Vagina (tissue), 2 donors: ENCODE measurements around the gene DENND5B.

ENCODE experiments used
- CTCF ChIP-seq, 3 experiments: fragments of 450-650 bp in 2 of 3; fragments of 200-600 bp in 1 of 3; sonication (generic) in 1 of 3; IDR thresholded peaks; one replicate each; pipeline ENCODE4 v1.5.1; 2017 to 2019; ENCODE audit warnings: antibody characterized with exemption in 3 of 3, mild to moderate bottlenecking in 2 of 3, moderate library complexity in 2 of 3
- POLR2A ChIP-seq, 2 donors: fragments of 450-650 bp; IDR thresholded peaks; one replicate each; pipeline ENCODE4 v1.6.1; 2017; ENCODE audit warnings: antibody characterized with exemption in 2 of 2, mild to moderate bottlenecking in 2 of 2, moderate library complexity in 2 of 2
- POLR2AphosphoS5 ChIP-seq, 2 donors: sonication (generic); formaldehyde crosslinking; IDR thresholded peaks; one replicate each; pipeline ENCODE4 v1.9.0; 2017; ENCODE audit warnings: antibody characterized with exemption in 2 of 2, mild to moderate bottlenecking in 2 of 2, low read depth in 1 of 2; ENCODE audit not compliant: insufficient read depth in 1 of 2

DNA sequence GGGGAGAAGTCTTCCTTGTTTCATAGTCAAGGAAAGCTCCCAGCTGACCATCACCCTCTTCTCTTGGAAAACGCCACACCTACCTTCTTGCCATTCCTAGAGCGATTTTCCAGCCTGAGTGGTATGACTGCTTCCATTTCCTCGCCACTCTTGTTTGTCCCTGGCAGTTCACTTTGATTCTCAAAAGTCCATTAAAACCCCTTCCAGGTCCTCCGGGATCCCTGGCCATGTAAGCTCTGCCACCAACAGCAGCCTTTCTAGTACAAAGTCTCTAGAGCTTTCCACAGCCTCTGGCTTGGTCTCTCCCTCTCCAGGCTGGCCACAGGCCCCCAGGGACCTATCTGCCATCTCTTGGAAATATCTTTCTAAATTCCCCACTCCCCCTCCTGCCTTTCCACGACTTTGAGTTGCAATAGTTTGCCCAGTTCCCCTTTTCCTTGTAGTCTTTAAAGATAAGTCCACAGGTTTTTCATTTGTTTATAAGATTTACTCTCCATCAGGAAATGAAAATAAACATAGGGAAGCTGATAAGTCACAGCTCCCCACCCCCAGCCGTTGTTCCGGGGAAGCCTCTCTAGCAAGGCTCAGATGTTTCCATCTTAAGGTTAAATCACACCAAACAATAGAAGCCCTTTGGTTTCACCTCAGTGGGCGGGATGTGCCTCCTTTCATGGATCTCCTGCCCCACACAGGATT, 222.1 kb downstream of the DENND5B start:
- no peak for TF ChIP-seq POLR2A (IDR thresholded peaks at IDR 0.05)
- TF ChIP-seq CTCF (IDR thresholded peaks at IDR 0.05): no peak
- TF ChIP-seq POLR2AphosphoS5 (IDR thresholded peaks at IDR 0.05; ENCODE audit: insufficient read depth in 1 of 2, low read depth in 1 of 2): no peak
